Naive thymus-derived CD4-positive, alpha-beta T cell (primary cell): ENCODE data around the gene SPTBN4. TPM values are rescaled to one million over a fixed set of nuclear protein-coding genes. Genes with fewer than 3 reads are reported as not detected.

Experiments
- ATAC-seq: fragments of 150-1000 bp; cut with Tn5 transposase; 2 replicates; pipeline ENCODE4 v1.10.0; 2021; ENCODE audit warnings: mild to moderate bottlenecking, moderate library complexity
- CTCF ChIA-PET: fragments of 350-600 bp; sonication (Branson Sonifier 250); formaldehyde crosslinking; loops from one replicate; lab custom pipeline; 2021; ENCODE audit warnings: antibody characterized with exemption; lab: Charles Lee
- POLR2A ChIA-PET: fragments of 350-600 bp; sonication (Branson Sonifier 250); formaldehyde crosslinking; loops from one replicate; lab custom pipeline; 2021; ENCODE audit warnings: antibody characterized with exemption, inconsistent platforms; lab: Charles Lee
- DNase-seq, 9 donors: peaks; one replicate each; pipeline versions ENCODE4 v3.0.0 to v3.0.0-alpha.2; 2020 to 2022; ENCODE audit warnings: mixed read lengths in 1 of 9
- H3K27ac ChIP-seq: one replicate; pipeline ENCODE4 v1.7.0; 2013; ENCODE audit warnings: mild to moderate bottlenecking, low read depth, low read length, moderate library complexity
- H3K27me3 ChIP-seq, 2 donors: one replicate each; pipeline ENCODE4 v1.7.0; 2013; ENCODE audit warnings: low read length in 2 of 2, mild to moderate bottlenecking in 2 of 2, moderate library complexity in 2 of 2; ENCODE audit not compliant: control insufficient read depth in 2 of 2, insufficient read depth in 2 of 2
- H3K36me3 ChIP-seq, 3 experiments: 1 replicate in 2 of 3; 2 replicates in 1 of 3; pipeline ENCODE4 v1.7.0; 2013; ENCODE audit warnings: low read length in 3 of 3, mild to moderate bottlenecking in 3 of 3, moderate library complexity in 1 of 3; ENCODE audit not compliant: insufficient read depth in 3 of 3, control insufficient read depth in 2 of 3
- H3K4me1 ChIP-seq, 2 donors: one replicate each; pipeline ENCODE4 v1.7.0; 2013; ENCODE audit warnings: low read length in 2 of 2, mild to moderate bottlenecking in 2 of 2, moderate library complexity in 1 of 2; ENCODE audit not compliant: control insufficient read depth in 2 of 2, insufficient read depth in 2 of 2
- H3K4me3 ChIP-seq: 2 replicates; pipeline ENCODE4 v1.7.0; 2013; ENCODE audit warnings: mild to moderate bottlenecking, low read length
- H3K9me3 ChIP-seq, 3 experiments: 1 replicate in 2 of 3; 2 replicates in 1 of 3; pipeline ENCODE4 v1.7.0; 2013; ENCODE audit warnings: low read length in 3 of 3; ENCODE audit not compliant: control insufficient read depth in 2 of 3
- H3K27ac Mint-ChIP-seq, 9 donors: one replicate each; pipeline ENCODE4 v1.8.0; 2020 to 2022; ENCODE audit warnings: mixed read lengths in 9 of 9, mild to moderate bottlenecking in 8 of 9, moderate library complexity in 5 of 9, inconsistent platforms in 2 of 9
- H3K27me3 Mint-ChIP-seq, 5 donors: one replicate each; pipeline ENCODE4 v1.8.0; 2021 to 2022; ENCODE audit warnings: mixed read lengths in 5 of 5, mild to moderate bottlenecking in 1 of 5
- H3K36me3 Mint-ChIP-seq, 5 donors: one replicate each; pipeline ENCODE4 v1.8.0; 2020 to 2022; ENCODE audit warnings: mixed read lengths in 5 of 5, mild to moderate bottlenecking in 3 of 5, inconsistent platforms in 1 of 5
- H3K4me1 Mint-ChIP-seq, 7 donors: one replicate each; pipeline ENCODE4 v1.8.0; 2020 to 2022; ENCODE audit warnings: mixed read lengths in 7 of 7, mild to moderate bottlenecking in 3 of 7, inconsistent platforms in 1 of 7
- H3K4me3 Mint-ChIP-seq, 10 donors: one replicate each; pipeline ENCODE4 v1.8.0; 2020 to 2022; ENCODE audit warnings: mild to moderate bottlenecking in 10 of 10, mixed read lengths in 10 of 10, moderate library complexity in 6 of 10, inconsistent platforms in 2 of 10
- H3K9me3 Mint-ChIP-seq, 11 donors: one replicate each; pipeline ENCODE4 v1.8.0; 2020 to 2022; ENCODE audit warnings: mixed read lengths in 11 of 11, mild to moderate bottlenecking in 4 of 11, inconsistent platforms in 1 of 11, moderate library complexity in 1 of 11
- intact Hi-C, 2 donors: fragments of 100-400 bp; cut with micrococcal nuclease; formaldehyde crosslinking; loops; one replicate each; pipeline ENCODE4 v1.15.1; 2023
- polyA plus RNA-seq, 2 donors: library from polyadenylated mRNA; unstranded; fragments of 300-500 nt; fragmentation: Illumina TruSeq; gene quantifications; one replicate each; pipeline ENCODE4 v1.2.3, GENCODE V29; 2021
- total RNA-seq, 6 experiments: library from RNA in 5 of 6; stranded (reverse) in 5 of 6; gene quantifications; 1 replicate in 5 of 6; 2 replicates in 1 of 6; pipeline ENCODE4 v1.2.3 and lab custom pipeline; 2021 to 2026

Gene SPTBN4
- total and polyA plus RNA-seq, 7 experiments from 2014 or later: 0.20 to 1.5 (median 0.66) TPM; not detected in 1

DNA sequence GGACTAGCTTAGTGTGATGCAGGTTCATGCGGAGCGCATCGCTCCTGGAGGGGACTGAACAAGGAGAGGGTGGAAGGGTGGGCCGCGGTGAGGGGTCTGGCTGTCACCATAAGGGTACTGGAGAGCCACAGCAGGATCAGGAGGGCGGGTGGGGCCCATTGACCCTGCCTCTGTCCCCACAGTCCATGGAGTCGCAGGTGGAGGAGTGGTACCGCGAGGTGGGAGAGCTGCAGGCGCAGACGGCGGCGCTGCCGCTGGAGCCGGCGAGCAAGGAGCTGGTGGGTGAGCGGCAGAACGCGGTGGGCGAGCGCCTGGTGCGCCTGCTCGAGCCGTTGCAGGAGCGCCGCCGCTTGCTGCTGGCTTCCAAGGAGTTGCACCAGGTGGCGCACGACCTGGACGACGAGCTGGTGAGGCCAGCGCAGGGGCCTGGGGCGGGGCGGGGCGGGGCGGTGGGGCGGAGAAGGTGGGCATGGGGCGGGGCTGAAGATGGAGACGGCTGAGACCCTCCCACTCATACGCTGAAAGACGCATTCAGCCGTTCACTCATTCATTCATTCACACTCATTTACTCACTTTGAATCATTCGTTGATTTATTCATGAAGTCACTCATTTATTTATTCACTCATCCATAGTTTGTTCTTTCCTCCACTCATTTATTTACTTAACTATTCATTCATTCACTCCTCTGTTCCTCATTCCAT is 82.4 kb downstream of the SPTBN4 start:
- POLR2A ChIA-PET: no interaction called here
- Mint-ChIP-seq H3K27me3 (peaks cover 38 to 60% (median 52%) of the 10 kb centered on the region in 5 donors), H3K9me3 (peaks cover 0 to 6% (median 0%) of the 10 kb centered on the region in 11 donors), H3K36me3 (peaks cover 0 to 5% (median 3%) of the 10 kb centered on the region in 5 donors), H3K27ac (no peak overlapping the region), H3K4me1 (peaks cover 0 to 14% (median 12%) of the 10 kb centered on the region in 7 donors), H3K4me3 (peak overlapping the region in 8 of 10 donors; percentile 13 to 73 (median 54))
- DNase-seq: peak; percentile 26 to 74 (median 57)
- CTCF ChIA-PET: interaction anchor here (0.6 to 1.4 kb wide), 10 partner anchors 21 to 719 kb away, joined by 3 to 6 read pairs (median 3); no protein-coding TSS in a partner anchor
- Histone ChIP-seq H3K9me3 (no peaks in the 10 kb centered on the region), H3K36me3 (no peaks in the 10 kb centered on the region), H3K27me3 (peaks cover 0 to 10% of the 10 kb centered on the region in 2 donors), H3K27ac (no peak overlapping the region), H3K4me3 (no peak overlapping the region), H3K4me1 (peaks cover 0 to 5% of the 10 kb centered on the region in 2 donors)
- peak; percentile 95 for ATAC-seq
- intact Hi-C loops: loop anchor here (1.0 to 2.0 kb wide), 3 partner anchors 20 to 85 kb away; no protein-coding TSS in a partner anchor

DNA sequence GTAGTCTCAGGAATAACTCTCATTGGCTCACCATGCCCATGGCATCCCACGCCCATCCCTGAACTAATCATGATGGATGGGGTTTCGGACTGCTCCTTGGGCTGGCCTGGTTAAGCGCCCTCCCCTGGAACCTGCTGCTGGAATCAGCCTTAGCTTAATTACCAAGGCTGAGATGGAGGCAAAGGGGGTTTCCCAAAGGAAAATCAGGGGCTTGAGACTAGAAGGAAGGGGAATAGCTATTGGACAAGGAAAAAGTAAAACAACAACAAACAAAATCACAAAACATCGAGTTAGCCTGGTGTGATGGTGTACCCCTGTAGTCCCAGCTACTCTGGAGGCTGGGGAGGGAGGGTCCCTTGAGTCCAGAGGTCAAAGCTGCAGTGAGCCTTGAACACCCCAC is 84.2 kb downstream of the SPTBN4 start:
- H3K27ac ChIP-seq: no peak overlapping the region
- H3K36me3 ChIP-seq: no peaks in the 10 kb centered on the region
- ATAC-seq: no peak
- no peak for DNase-seq
- Mint-ChIP-seq H3K27me3 (peaks cover 53 to 75% (median 64%) of the 10 kb centered on the region in 5 donors), H3K27ac (no peak overlapping the region), H3K4me3 (no peak overlapping the region), H3K36me3 (peaks cover 0 to 5% (median 3%) of the 10 kb centered on the region in 5 donors), H3K9me3 (peaks cover 0 to 6% (median 0%) of the 10 kb centered on the region in 11 donors), H3K4me1 (peaks cover 0 to 14% (median 12%) of the 10 kb centered on the region in 7 donors)
- H3K27me3 ChIP-seq: peaks cover 0 to 10% of the 10 kb centered on the region in 2 donors
- CTCF ChIA-PET: interaction anchor here (0.9 to 1.0 kb wide), 2 partner anchors 48 to 246 kb away, joined by 3 read pairs; no protein-coding TSS in a partner anchor
- POLR2A ChIA-PET: no interaction called here
- intact Hi-C loops: no loop called here
- no peak overlapping the region for H3K4me3 ChIP-seq
- H3K9me3 ChIP-seq: no peaks in the 10 kb centered on the region
- peaks cover 0 to 5% of the 10 kb centered on the region in 2 donors for H3K4me1 ChIP-seq

DNA sequence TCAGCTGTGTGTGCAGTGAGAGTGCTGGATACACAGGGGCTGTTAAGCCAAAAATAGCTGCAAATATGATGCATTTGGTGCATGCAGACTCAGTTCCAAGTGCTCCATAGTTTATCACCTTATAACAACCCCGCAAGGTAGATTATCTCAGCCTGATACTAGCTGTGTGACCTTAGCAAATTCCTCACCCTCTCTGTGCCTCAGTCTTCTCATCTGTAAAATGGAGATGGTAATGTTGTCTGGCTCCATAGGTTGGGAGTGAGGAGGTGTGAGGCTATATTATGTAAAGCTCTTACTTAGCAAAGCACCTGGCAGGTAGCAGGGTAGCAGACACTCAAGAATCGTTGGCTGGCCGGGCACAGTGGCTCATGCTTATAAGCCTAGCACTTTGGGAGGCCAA is 86.0 kb downstream of the SPTBN4 start:
- no peak for ATAC-seq
- Histone ChIP-seq H3K9me3 (no peaks in the 10 kb centered on the region), H3K4me3 (no peak overlapping the region), H3K27me3 (peaks cover 0 to 6% of the 10 kb centered on the region in 2 donors), H3K36me3 (no peaks in the 10 kb centered on the region), H3K27ac (no peak overlapping the region), H3K4me1 (peaks cover 0 to 5% of the 10 kb centered on the region in 2 donors)
- CTCF ChIA-PET: interaction anchor here (1.0 to 1.4 kb wide), 2 partner anchors 23 to 46 kb away, joined by 3 to 4 read pairs; no protein-coding TSS in a partner anchor
- Mint-ChIP-seq H3K36me3 (peaks cover 0 to 3% (median 0%) of the 10 kb centered on the region in 5 donors), H3K9me3 (no peaks in the 10 kb centered on the region), H3K4me1 (peaks cover 0 to 14% (median 12%) of the 10 kb centered on the region in 7 donors), H3K4me3 (no peak overlapping the region), H3K27me3 (peaks cover 47 to 68% (median 53%) of the 10 kb centered on the region in 5 donors), H3K27ac (no peak overlapping the region)
- POLR2A ChIA-PET: no interaction called here
- DNase-seq: no peak
- intact Hi-C loops: no loop called here

DNA sequence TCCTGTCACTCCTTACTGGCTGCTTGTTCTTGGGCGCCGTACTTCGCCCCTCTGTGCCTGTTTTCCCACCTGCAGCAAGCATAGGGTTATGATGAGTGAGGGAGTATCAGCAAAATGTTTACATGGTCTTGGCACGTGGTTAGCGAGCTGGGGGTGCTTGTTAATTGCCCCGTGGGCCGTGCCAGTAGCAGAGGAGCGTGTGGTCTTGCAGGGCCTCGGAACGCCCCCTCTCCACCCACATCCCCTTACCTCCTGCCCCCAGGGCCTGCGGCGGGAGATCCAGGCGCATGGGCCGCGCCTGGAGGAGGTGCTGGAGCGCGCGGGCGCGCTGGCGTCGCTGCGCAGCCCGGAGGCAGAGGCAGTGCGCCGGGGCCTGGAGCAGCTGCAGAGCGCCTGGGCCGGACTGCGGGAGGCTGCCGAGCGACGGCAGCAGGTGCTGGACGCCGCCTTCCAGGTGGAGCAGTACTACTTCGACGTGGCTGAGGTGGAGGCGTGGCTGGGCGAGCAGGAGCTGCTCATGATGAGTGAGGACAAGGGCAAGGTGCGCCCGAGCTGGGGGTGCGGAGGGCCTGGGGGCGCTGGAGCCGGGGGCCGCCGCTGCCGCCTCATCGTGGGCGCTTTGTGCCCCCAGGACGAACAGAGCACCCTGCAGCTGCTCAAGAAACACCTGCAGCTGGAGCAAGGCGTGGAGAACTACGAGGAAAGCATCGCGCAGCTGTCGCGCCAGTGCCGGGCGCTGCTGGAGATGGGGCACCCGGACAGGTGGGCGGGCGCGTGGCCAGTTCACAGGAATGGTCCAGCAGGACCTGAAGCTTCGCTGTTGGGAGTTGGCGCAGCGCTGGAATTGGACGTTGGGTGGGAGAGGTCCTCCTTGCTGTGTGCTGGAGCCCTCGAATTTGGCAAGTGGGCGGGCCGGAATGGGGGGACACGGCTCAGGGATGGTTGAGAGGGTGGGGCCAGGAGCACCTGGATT is 87.4 kb downstream of the SPTBN4 start:
- POLR2A ChIA-PET: no interaction called here

DNA sequence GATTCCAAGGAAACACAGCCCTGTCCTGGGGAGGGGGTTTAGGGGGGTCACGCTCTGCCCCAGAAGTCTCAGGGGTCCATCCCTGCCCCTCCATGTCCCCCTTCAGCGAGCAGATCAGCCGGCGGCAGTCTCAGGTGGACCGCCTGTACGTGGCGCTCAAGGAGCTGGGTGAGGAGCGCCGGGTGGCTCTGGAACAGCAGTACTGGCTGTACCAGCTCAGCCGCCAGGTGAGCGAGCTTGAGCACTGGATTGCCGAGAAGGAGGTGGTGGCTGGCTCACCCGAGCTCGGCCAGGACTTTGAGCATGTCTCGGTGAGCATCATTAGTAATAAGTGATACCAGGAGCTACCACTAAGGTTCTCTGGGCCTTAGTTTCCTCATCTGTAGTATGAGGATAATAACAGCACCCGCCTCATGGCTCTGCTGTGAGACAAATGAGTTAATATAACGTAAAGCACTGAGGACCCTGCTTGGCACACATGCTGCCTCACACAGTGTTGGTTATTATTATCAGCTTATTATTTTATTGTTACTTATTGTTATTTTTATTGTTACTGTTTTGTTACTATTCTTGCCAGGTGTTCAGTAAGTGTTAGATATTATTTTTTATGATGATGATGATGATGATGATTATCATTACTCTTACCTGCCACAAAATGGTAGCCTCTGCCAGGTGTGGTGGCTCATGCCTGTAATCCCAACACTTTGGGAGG is 89.3 kb downstream of the SPTBN4 start:
- H3K27me3 Mint-ChIP-seq: peaks cover 35 to 57% (median 46%) of the 10 kb centered on the region in 5 donors
- POLR2A ChIA-PET: interaction anchor here (1.2 kb wide), 1 partner anchor 54 kb away, joined by 4 read pairs; no protein-coding TSS in a partner anchor

More for the DNA sequence above, 87.4 kb downstream of the SPTBN4 start:
- peak overlapping the region in 1 of 9 donors; percentile 25 for H3K27ac Mint-ChIP-seq
- no peaks in the 10 kb centered on the region for H3K27me3 ChIP-seq
- no peak overlapping the region for H3K4me3 Mint-ChIP-seq
- H3K36me3 ChIP-seq: no peaks in the 10 kb centered on the region
- H3K27ac ChIP-seq: no peak overlapping the region
- peaks cover 0 to under 1% of the 10 kb centered on the region in 2 donors for H3K4me1 ChIP-seq
- H3K4me3 ChIP-seq: no peak overlapping the region
- CTCF ChIA-PET: interaction anchor here (1.4 kb wide), 1 partner anchor 24 kb away, joined by 3 read pairs; no protein-coding TSS in a partner anchor
- peaks cover 0 to 10% (median 6%) of the 10 kb centered on the region in 7 donors for H3K4me1 Mint-ChIP-seq
- H3K9me3 Mint-ChIP-seq: no peaks in the 10 kb centered on the region
- ATAC-seq (no peak), DNase-seq (no peak)
- H3K27me3 Mint-ChIP-seq: peaks cover 43 to 65% (median 53%) of the 10 kb centered on the region in 5 donors
- intact Hi-C loops: no loop called here
- peaks cover 0 to 3% (median 0%) of the 10 kb centered on the region in 5 donors for H3K36me3 Mint-ChIP-seq
- H3K9me3 ChIP-seq: no peaks in the 10 kb centered on the region

More for the DNA sequence above, 89.3 kb downstream of the SPTBN4 start:
- Histone ChIP-seq H3K27me3 (no peaks in the 10 kb centered on the region), H3K4me1 (no peaks in the 10 kb centered on the region), H3K27ac (no peak overlapping the region), H3K9me3 (no peaks in the 10 kb centered on the region), H3K4me3 (no peak overlapping the region), H3K36me3 (no peaks in the 10 kb centered on the region)
- Mint-ChIP-seq H3K27ac (no peak overlapping the region), H3K4me3 (no peak overlapping the region), H3K4me1 (peaks cover 0 to 11% (median 4%) of the 10 kb centered on the region in 7 donors), H3K36me3 (peaks cover 0 to 5% (median 0%) of the 10 kb centered on the region in 5 donors), H3K9me3 (no peaks in the 10 kb centered on the region)
- intact Hi-C loops: no loop called here
- CTCF ChIA-PET: interaction anchor here (0.6 to 1.6 kb wide), 2 partner anchors 14 to 351 kb away, joined by 3 to 5 read pairs; no protein-coding TSS in a partner anchor
- ATAC-seq (no peak), DNase-seq (no peak)
